ENCODE results near the gene SUPT7L. TPM values are rescaled to one million over a fixed set of nuclear protein-coding genes. Genes with fewer than 3 reads are reported as not detected.

The SUPT7L gene
- total RNA-seq, 2 donors from 2014 or later, result 20.8 to 23.9 TPM

- Histone ChIP-seq H3K27me3 (no peaks in the 10 kb centered on the region), H3K27ac (no peak overlapping the region), H3K9ac (ENCODE audit: low read depth in 2 of 2, low read length in 2 of 2) (no peak overlapping the region), H3K9me3 (no peaks in the 10 kb centered on the region), H3K36me3 (peaks cover 13% of the 10 kb centered on the region), H3K4me1 (no peaks in the 10 kb centered on the region), H3K4me3 (no peak overlapping the region)
- intact Hi-C loops (cut with DNase I), result no loop called here
- no peak for TF ChIP-seq CTCF (IDR thresholded peaks at IDR 0.05)
- DNase-seq, result no peak
Measured at GRCh38 chr2:27653397-27653796, 10.0 kb downstream of the SUPT7L start.

- no peak for DNase-seq
- Histone ChIP-seq H3K4me1 (no peaks in the 10 kb centered on the region), H3K9ac (ENCODE audit: low read depth in 2 of 2, low read length in 2 of 2) (no peak overlapping the region), H3K27ac (no peak overlapping the region), H3K9me3 (no peaks in the 10 kb centered on the region), H3K4me3 (no peak overlapping the region), H3K27me3 (no peaks in the 10 kb centered on the region), H3K36me3 (peaks cover 12% of the 10 kb centered on the region)
- TF ChIP-seq CTCF (IDR thresholded peaks at IDR 0.05), result no peak
- intact Hi-C loops (cut with DNase I), result no loop called here
Measured at GRCh38 chr2:27652790-27653189, 10.6 kb downstream of the SUPT7L start.

DNA sequence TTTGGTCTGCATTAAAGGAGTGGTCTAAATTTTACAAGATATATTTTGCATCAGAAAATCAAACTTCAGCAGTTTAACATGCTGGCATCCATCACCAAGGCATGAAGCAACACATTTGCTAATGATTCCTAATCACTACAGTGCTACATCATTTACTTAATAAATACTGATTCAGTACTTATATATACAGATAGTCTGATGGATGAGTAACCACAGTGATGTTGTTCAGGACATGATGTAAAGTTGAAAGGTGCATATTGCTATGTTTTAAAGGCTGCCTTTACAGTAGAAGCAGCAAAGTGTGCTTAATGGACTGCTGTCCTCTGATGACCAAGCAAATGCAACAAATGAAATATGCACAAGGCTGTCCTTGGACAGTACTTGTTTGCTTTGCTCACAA lies 11.1 kb downstream of the SUPT7L start:
- Histone ChIP-seq H3K9ac (ENCODE audit: low read depth in 2 of 2, low read length in 2 of 2) (no peak overlapping the region), H3K4me3 (no peak overlapping the region), H3K27me3 (no peaks in the 10 kb centered on the region), H3K27ac (no peak overlapping the region), H3K36me3 (peaks cover 12% of the 10 kb centered on the region), H3K4me1 (no peaks in the 10 kb centered on the region), H3K9me3 (no peaks in the 10 kb centered on the region)
- DNase-seq, result no peak
- no peak for TF ChIP-seq CTCF (IDR thresholded peaks at IDR 0.05)
- intact Hi-C loops (cut with DNase I), result no loop called here

- H3K36me3 ChIP-seq, result peaks cover 9% of the 10 kb centered on the region
- H3K27me3 ChIP-seq, result no peaks in the 10 kb centered on the region
- intact Hi-C loops (cut with DNase I), result no loop called here
- no peak overlapping the region for H3K4me3 ChIP-seq
- H3K27ac ChIP-seq, result no peak overlapping the region
- TF ChIP-seq CTCF (IDR thresholded peaks at IDR 0.05), result no peak
- no peak overlapping the region for H3K9ac ChIP-seq (ENCODE audit: low read depth in 2 of 2, low read length in 2 of 2)
- DNase-seq, result no peak
- H3K9me3 ChIP-seq, result no peaks in the 10 kb centered on the region
- H3K4me1 ChIP-seq, result no peaks in the 10 kb centered on the region
Measured at GRCh38 chr2:27651056-27651455, 12.4 kb downstream of the SUPT7L start.

DNA sequence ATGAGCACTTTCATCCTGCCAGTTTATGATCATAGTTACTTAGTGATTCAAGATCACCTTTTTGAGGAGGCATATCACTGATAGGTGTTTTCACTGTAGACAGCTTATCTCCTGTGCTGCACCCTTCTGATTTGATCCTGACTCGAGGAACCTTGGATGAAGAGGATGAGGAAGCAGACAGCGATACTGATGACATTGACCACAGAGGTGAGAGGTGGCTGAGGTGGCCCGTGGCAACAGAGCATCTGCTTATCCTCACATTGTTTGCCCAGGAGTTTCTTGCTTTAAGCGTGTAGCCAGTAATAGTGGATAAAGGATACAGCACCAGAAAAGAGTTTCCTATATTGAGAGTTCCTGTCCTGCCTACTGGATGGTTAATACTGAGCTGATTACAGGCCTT lies 15.7 kb downstream of the SUPT7L start:
- DNase-seq, result no peak
- TF ChIP-seq CTCF (IDR thresholded peaks at IDR 0.05), result no peak
- intact Hi-C loops (cut with DNase I), result no loop called here
- Histone ChIP-seq H3K27ac (no peak overlapping the region), H3K4me3 (no peak overlapping the region), H3K9ac (ENCODE audit: low read depth in 2 of 2, low read length in 2 of 2) (no peak overlapping the region), H3K36me3 (peaks cover 9% of the 10 kb centered on the region), H3K4me1 (no peaks in the 10 kb centered on the region), H3K27me3 (no peaks in the 10 kb centered on the region), H3K9me3 (no peaks in the 10 kb centered on the region)

DNA sequence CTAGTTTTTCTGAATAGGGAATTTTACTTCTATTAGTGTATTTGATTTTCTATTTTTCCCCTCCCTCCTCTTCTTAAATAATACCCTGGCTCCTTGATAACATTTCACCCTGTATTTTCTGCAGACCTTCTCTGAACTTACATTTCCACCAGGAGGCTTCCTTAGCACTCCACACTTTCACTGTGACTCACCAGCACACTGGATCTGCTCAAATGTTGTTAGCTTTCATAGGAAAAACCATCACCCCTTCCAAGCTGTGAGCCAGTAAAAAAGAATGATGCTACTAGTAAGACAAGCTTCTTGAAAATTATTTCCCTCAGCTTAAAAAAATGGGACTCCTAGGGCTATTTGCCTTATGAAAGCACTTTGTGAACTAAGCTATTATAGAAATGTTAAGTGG lies 16.1 kb downstream of the SUPT7L start:
- no peak for TF ChIP-seq CTCF (IDR thresholded peaks at IDR 0.05)
- Histone ChIP-seq H3K4me1 (no peaks in the 10 kb centered on the region), H3K9ac (ENCODE audit: low read depth in 2 of 2, low read length in 2 of 2) (no peak overlapping the region), H3K9me3 (no peaks in the 10 kb centered on the region), H3K4me3 (no peak overlapping the region), H3K27me3 (no peaks in the 10 kb centered on the region), H3K27ac (no peak overlapping the region), H3K36me3 (peaks cover 8% of the 10 kb centered on the region)
- intact Hi-C loops (cut with DNase I), result no loop called here
- DNase-seq, result no peak

All from colonic mucosa (tissue), 4 donors.